Heart left ventricle (tissue), 16 donors: ENCODE results near the gene CBY1. TPM values are rescaled to one million over a fixed set of nuclear protein-coding genes. Genes with fewer than 3 reads are reported as not detected.
A peak's percentile ranks its signal among the peaks of the same experiment; 100 is the strongest.

Experiments
- ATAC-seq, 4 donors: fragments of 200-7000 bp; cut with Tn5 transposase; one replicate each; pipeline ENCODE4 v1.9.1; 2020 to 2022; ENCODE audit warnings: moderate library complexity in 4 of 4, mild to moderate bottlenecking in 3 of 4, moderate number of reproducible peaks in 1 of 4
- DNase-seq, 5 donors: peaks; one replicate each; pipeline ENCODE4 v3.0.0-alpha.2; 2020
- H3K27ac ChIP-seq, 12 donors: fragments of 200-600 bp; sonication (generic) in 4 of 12; one replicate each; pipeline versions ENCODE4 v1.5.0 to v1.8.0; 2016 to 2022; ENCODE audit warnings: mild to moderate bottlenecking in 2 of 12
- H3K27me3 ChIP-seq, 9 donors: fragments of 200-600 bp; sonication (generic) in 2 of 9; one replicate each; pipeline versions ENCODE4 v1.5.1 to v1.8.0; 2016 to 2022; ENCODE audit warnings: mild to moderate bottlenecking in 3 of 9
- H3K36me3 ChIP-seq, 9 donors: fragments of 200-600 bp; sonication (generic) in 2 of 9; one replicate each; pipeline versions ENCODE4 v1.5.0 to v1.8.0; 2018 to 2022; ENCODE audit warnings: mild to moderate bottlenecking in 2 of 9
- H3K4me1 ChIP-seq, 12 donors: fragments of 200-600 bp; sonication (generic) in 4 of 12; one replicate each; pipeline versions ENCODE4 v1.5.0 to v1.8.0; 2016 to 2022; ENCODE audit warnings: mild to moderate bottlenecking in 3 of 12
- H3K4me3 ChIP-seq, 12 donors: fragments of 200-600 bp; sonication (generic) in 4 of 12; one replicate each; pipeline versions ENCODE4 v1.5.0 to v1.8.0; 2017 to 2022; ENCODE audit warnings: mild to moderate bottlenecking in 9 of 12, moderate library complexity in 4 of 12
- H3K9me3 ChIP-seq, 12 donors: fragments of 200-600 bp; sonication (generic) in 4 of 12; one replicate each; pipeline versions ENCODE4 v1.5.0 to v1.8.0; 2016 to 2022; ENCODE audit warnings: mild to moderate bottlenecking in 1 of 12
- CTCF ChIP-seq, 12 donors: fragments of 200-600 bp; sonication (generic) in 4 of 12; IDR thresholded peaks; one replicate each; pipeline versions ENCODE4 v1.5.0 to v1.8.0; 2018 to 2022; ENCODE audit warnings: antibody characterized with exemption in 12 of 12, mild to moderate bottlenecking in 5 of 12
- POLR2A ChIP-seq, 2 donors: fragments of 450-650 bp; IDR thresholded peaks; one replicate each; pipeline ENCODE4 v1.6.1; 2017; ENCODE audit warnings: antibody characterized with exemption in 2 of 2, mild to moderate bottlenecking in 2 of 2, moderate library complexity in 2 of 2
- WGBS, 4 donors: extraction: QIAGEN DNeasy Blood & Tissue Kit in 2 of 4; methylation state at CpG; one replicate each; pipeline versions ENCODE4 v1.1.5 to v1.1.7; 2013 to 2018; 5-methylcytosine and 5-hydroxymethylcytosine counted together
- intact Hi-C, 10 donors: fragments of 100-400 bp; cut with DNase I; formaldehyde crosslinking; loops; one replicate each; pipeline versions ENCODE4 v1.11.1 to v1.14.2; 2022
- polyA plus RNA-seq, 2 donors: library from polyadenylated mRNA; stranded (reverse); fragments of 200-250 nt; gene quantifications; one replicate each; pipeline ENCODE4 v1.2.3, GENCODE V29; 2013
- total RNA-seq, 9 donors: library from RNA; depleted of rRNA in 2 of 9; stranded (reverse); fragments of >200 nt in 2 of 9; fragmentation: NEBNext Ultra II Directional in 3 of 9; extraction: Animal tissue kit (Norgen Biotek cat#: 25700) in 3 of 9; gene quantifications; one replicate each; pipeline versions ENCODE4 v1.1.0 to v1.2.4, GENCODE V29; 2016 to 2023
- donor health status: ischemic (EF 13 %, LVEDD 7.1; RV severe dilation, severe dysfunction).
- donor health status: healthy with polysubstance abuse.
- donor health status: DM: no; HTN: yes; CAD: no.
- donor health status: DM: no; HTN: no; CAD: no.
- donor health status: ischemic (EF 25% LVEDD 6.9; RV normal size, moderate dysfunction).
- donor health status: ischemic (EF 25% LVEDD 5.7; RV mildly dilated, moderate dysfunction).
- donor health status: healthy.
- donor health status: DM: yes; HTN: yes; CAD: no.
- donor health status: ischemic (EF 35%, LVEDD 5.7; RV mildly dilated, moderate dysfunction).
- donor health status: nonischemic (EF 11% LVEDD 7.7; RV severe dilation, severe dysfunction).
- donor health status: DM: yes; HTN: yes; CAD: no.
- donor health status: PGD.
- donor health status: ischemic (EF 29% LVEDD 5.4; RV normal size, mild dysfunction).
- donor health status: nonischemic (EF 23%, LVEDD 6.1; RV moderate dilation, normal function).

The CBY1 gene
- total and polyA plus RNA-seq, 11 donors: 24.1 to 71.7 (median 37.9) TPM

- H3K36me3 ChIP-seq: peaks cover 0 to 24% (median 10%) of the 10 kb centered on the region in 9 donors
- no peak for TF ChIP-seq CTCF (IDR thresholded peaks at IDR 0.05)
- TF ChIP-seq POLR2A (IDR thresholded peaks at IDR 0.05): no peak
- peaks cover 0 to 52% (median 36%) of the 10 kb centered on the region in 12 donors for H3K4me1 ChIP-seq
- ATAC-seq (no peak), DNase-seq (no peak)
- no peaks in the 10 kb centered on the region for H3K27me3 ChIP-seq
- no peaks in the 10 kb centered on the region for H3K9me3 ChIP-seq
- 40 to 46% (median 40%) methylated on average over 2 of the region's 2 CpGs for WGBS, 4 donors
- intact Hi-C loops: loop anchor here in 3 of 10 donors (5.0 to 10.0 kb wide), 4 partner anchors 45 to 815 kb away; partner anchors contain the start of genes ATF4 (in 1 of the 3), PICK1 (in 1 of the 3) and SUN2 (in 1 of the 3)
- H3K27ac ChIP-seq: peak overlapping the region in 5 of 12 donors; percentile 44 to 97 (median 95)
- peak overlapping the region in 9 of 12 donors; percentile 75 to 99 (median 88) for H3K4me3 ChIP-seq
Measured at GRCh38 chr22:38707346-38707745, 50.9 kb downstream of the CBY1 start.

- TF ChIP-seq CTCF (IDR thresholded peaks at IDR 0.05) (no peak), POLR2A (IDR thresholded peaks at IDR 0.05) (no peak)
- Histone ChIP-seq H3K4me1 (peaks cover 0 to 58% (median 38%) of the 10 kb centered on the region in 12 donors), H3K27ac (peak overlapping the region in 1 of 12 donors; percentile 23), H3K27me3 (no peaks in the 10 kb centered on the region), H3K36me3 (peaks cover 0 to 30% (median 10%) of the 10 kb centered on the region in 9 donors), H3K9me3 (no peaks in the 10 kb centered on the region), H3K4me3 (peak overlapping the region in 3 of 12 donors; percentile 80 to 99 (median 88))
- no peak for DNase-seq
- 88 to 98% (median 94%) methylated on average over 3 of the region's 3 CpGs for WGBS, 4 donors
- intact Hi-C loops: loop anchor here in 3 of 10 donors (5.0 to 10.0 kb wide), 4 partner anchors 44 to 814 kb away; partner anchors contain the start of genes ATF4 (in 1 of the 3), PICK1 (in 1 of the 3) and SUN2 (in 1 of the 3)
- ATAC-seq: no peak
Measured at GRCh38 chr22:38707984-38708383, 51.5 kb downstream of the CBY1 start.

GRCh38 chr22:38709306-38709705 lies 52.9 kb downstream of the CBY1 start:
- intact Hi-C loops: loop anchor here in 3 of 10 donors (5.0 to 10.0 kb wide), 4 partner anchors 43 to 813 kb away; partner anchors contain the start of genes ATF4 (in 1 of the 3), PICK1 (in 1 of the 3) and SUN2 (in 1 of the 3)
- TF ChIP-seq POLR2A (IDR thresholded peaks at IDR 0.05) (no peak), CTCF (IDR thresholded peaks at IDR 0.05) (no peak)
- 43 to 76% (median 69%) methylated on average over 3 of the region's 3 CpGs for WGBS, 4 donors
- peaks cover 0 to 30% (median 10%) of the 10 kb centered on the region in 9 donors for H3K36me3 ChIP-seq
- H3K27me3 ChIP-seq: no peaks in the 10 kb centered on the region
- peaks cover 0 to 71% (median 44%) of the 10 kb centered on the region in 12 donors for H3K4me1 ChIP-seq
- no peaks in the 10 kb centered on the region for H3K9me3 ChIP-seq
- peak overlapping the region in 2 of 12 donors; percentile 2 to 30 for H3K27ac ChIP-seq
- ATAC-seq (no peak), DNase-seq (no peak)
- H3K4me3 ChIP-seq: no peak overlapping the region

GRCh38 chr22:38710351-38710750 lies 53.9 kb downstream of the CBY1 start:
- Histone ChIP-seq H3K27ac (no peak overlapping the region), H3K4me1 (peaks cover 0 to 70% (median 46%) of the 10 kb centered on the region in 12 donors), H3K27me3 (no peaks in the 10 kb centered on the region), H3K36me3 (peaks cover 0 to 30% (median 10%) of the 10 kb centered on the region in 9 donors), H3K9me3 (no peaks in the 10 kb centered on the region), H3K4me3 (no peak overlapping the region)
- TF ChIP-seq CTCF (IDR thresholded peaks at IDR 0.05) (no peak), POLR2A (IDR thresholded peaks at IDR 0.05) (no peak)
- DNase-seq (no peak), ATAC-seq (no peak)
- intact Hi-C loops: no loop called here
- WGBS, 4 donors: 81 to 86% (median 83%) methylated on average over 3 of the region's 3 CpGs
